Sciatic nerve (tissue), 2 donors: ENCODE measurements around the gene NLGN1. TPM values are rescaled to one million over a fixed set of nuclear protein-coding genes. Genes with fewer than 3 reads are reported as not detected.

Experiments
- ATAC-seq: fragments of 200-7000 bp; cut with Tn5 transposase; one replicate; pipeline ENCODE4 v1.9.1; 2020; ENCODE audit warnings: mild to moderate bottlenecking, moderate library complexity
- DNase-seq: peaks from one replicate; pipeline ENCODE4 v3.0.0-alpha.2; 2020; ENCODE audit warnings: low spot score
- intact Hi-C: fragments of 100-400 bp; cut with DNase I; formaldehyde crosslinking; loops from one replicate; pipeline ENCODE4 v1.14.2; 2022
- total RNA-seq: library from RNA; stranded (reverse); fragmentation: NEBNext Ultra II Directional; extraction: Animal tissue kit (Norgen Biotek cat#: 25700); gene quantifications from one replicate; pipeline ENCODE4 v1.2.1, GENCODE V29; 2021
- donor health status: DM: no; HTN: no; CAD: no.
- donor health status: DM: no; HTN: no; CAD: no.

Gene NLGN1
- total RNA-seq, 1 donor from 2014 or later, result 26.0 TPM

- ATAC-seq (no peak), DNase-seq (no peak)
- intact Hi-C loops, result no loop called here
Observed at GRCh38 chr3:174072675-174073074, 675.1 kb downstream of the NLGN1 start.

GRCh38 chr3:174083706-174084105 lies 686.2 kb downstream of the NLGN1 start:
- no peak for ATAC-seq

GRCh38 chr3:174089592-174089991 lies 692.0 kb downstream of the NLGN1 start:
- ATAC-seq (no peak), DNase-seq (no peak)
- intact Hi-C loops, result no loop called here

More at GRCh38 chr3:174083706-174084105, 686.2 kb downstream of the NLGN1 start:
- DNase-seq, result no peak
- intact Hi-C loops, result no loop called here

- ATAC-seq (no peak), DNase-seq (no peak)
- intact Hi-C loops, result no loop called here
Observed at GRCh38 chr3:174094669-174095068, 697.1 kb downstream of the NLGN1 start.

- ATAC-seq (no peak), DNase-seq (no peak)
- intact Hi-C loops, result no loop called here
Observed at GRCh38 chr3:174097686-174098085, 700.1 kb downstream of the NLGN1 start.

DNA sequence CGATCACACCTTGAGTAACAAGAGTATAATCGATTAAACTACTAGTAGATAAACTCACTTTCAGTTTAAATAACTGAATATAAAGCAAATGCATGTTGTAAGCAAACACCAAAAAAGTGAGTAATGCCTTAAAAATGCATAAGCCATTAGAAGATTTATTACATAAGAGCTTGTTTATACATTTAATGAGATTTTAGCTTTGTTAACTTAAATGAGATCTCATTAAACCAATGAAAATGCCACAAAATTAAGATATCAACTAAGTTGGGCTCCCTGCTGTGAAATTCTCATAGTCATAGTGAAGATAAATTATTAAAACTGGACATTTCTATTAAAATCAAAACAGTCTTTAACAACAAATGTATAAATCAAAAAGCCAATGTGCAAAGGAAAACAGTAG lies 701.2 kb downstream of the NLGN1 start:
- DNase-seq (no peak), ATAC-seq (no peak)
- intact Hi-C loops, result no loop called here

- DNase-seq, result no peak
- no peak for ATAC-seq
- intact Hi-C loops, result no loop called here
Observed at GRCh38 chr3:174099724-174100123, 702.2 kb downstream of the NLGN1 start.

DNA sequence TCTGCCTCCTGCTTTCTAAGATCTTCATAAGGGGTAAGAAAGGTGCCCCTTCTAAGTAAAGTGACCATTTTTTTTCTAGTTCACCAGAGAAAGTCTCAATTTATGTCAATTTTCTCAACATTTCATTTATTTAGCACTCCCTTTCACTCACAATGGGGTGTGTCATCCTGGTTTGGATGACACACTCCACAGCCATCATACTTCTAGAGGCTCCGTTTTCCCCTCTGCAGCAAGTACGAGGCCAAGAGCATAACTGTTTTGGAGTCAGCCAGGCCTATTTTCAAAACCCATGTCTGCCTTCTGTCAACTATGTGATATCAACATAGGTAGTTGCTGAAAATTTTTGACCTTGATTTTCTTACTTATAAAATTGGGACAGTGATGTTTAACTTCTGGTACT lies 703.2 kb downstream of the NLGN1 start:
- no peak for ATAC-seq
- intact Hi-C loops, result no loop called here
- no peak for DNase-seq

GRCh38 chr3:174101244-174101643 lies 703.7 kb downstream of the NLGN1 start:
- ATAC-seq (no peak), DNase-seq (no peak)
- intact Hi-C loops, result no loop called here

- no peak for DNase-seq
- intact Hi-C loops, result no loop called here
- ATAC-seq, result no peak
Observed at GRCh38 chr3:174102274-174102673, 704.7 kb downstream of the NLGN1 start.

GRCh38 chr3:174102866-174103265 lies 705.3 kb downstream of the NLGN1 start:
- DNase-seq (no peak), ATAC-seq (no peak)

GRCh38 chr3:174110761-174111160 lies 713.2 kb downstream of the NLGN1 start:
- ATAC-seq (no peak), DNase-seq (no peak)
- intact Hi-C loops, result no loop called here

More at GRCh38 chr3:174102866-174103265, 705.3 kb downstream of the NLGN1 start:
- intact Hi-C loops, result no loop called here

- ATAC-seq (no peak), DNase-seq (no peak)
- intact Hi-C loops, result no loop called here
Observed at GRCh38 chr3:174111776-174112175, 714.2 kb downstream of the NLGN1 start.

DNA sequence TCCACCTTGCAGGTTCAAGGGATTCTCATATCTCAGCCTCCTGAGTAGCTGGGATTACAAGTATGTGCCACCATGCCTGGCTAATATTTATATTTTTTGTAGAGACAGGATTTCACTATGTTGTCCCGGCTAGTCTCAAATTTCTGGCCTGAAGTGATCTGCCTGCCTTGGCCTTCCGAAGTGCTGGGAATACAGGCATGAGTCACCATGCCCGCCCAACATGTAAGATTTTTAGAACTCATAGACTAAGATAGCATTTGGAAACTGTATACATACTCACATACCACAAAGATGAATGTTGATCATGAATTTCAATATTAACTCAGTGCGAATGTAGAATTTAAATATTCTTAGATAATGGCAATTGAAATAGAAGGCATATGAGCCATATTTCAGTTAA lies 718.9 kb downstream of the NLGN1 start:
- intact Hi-C loops, result no loop called here
- DNase-seq (no peak), ATAC-seq (no peak)

GRCh38 chr3:174120997-174121396 lies 723.5 kb downstream of the NLGN1 start:
- DNase-seq, result no peak
- intact Hi-C loops, result no loop called here
- no peak for ATAC-seq

- intact Hi-C loops, result no loop called here
- ATAC-seq (no peak), DNase-seq (no peak)
Observed at GRCh38 chr3:174122411-174122810, 724.9 kb downstream of the NLGN1 start.

DNA sequence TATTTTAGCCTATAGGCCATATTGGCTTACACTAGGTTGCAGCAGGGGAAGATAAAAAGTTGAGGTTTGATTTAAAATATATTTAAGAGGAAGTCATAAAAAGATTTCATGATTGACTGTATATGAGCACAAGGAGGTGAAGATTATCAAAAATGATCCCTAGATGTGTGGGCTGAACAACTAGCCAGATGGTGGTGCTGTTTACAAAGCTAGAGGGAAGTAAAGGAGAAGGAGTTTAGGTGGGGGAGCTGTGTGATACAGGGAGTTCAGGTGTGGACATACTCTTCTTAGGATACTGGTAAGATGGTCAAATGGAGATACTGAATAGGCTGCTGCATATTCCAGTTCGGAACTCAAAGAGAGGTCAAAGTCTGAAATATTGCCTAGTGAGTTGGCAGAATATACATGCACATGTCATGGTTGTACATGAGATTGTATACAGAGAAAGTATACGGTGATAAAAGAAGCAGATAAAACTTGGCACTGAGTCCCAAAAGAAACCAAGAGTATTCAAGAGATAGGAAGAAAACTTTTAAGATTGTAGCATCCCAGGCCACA lies 727.8 kb downstream of the NLGN1 start:
- ATAC-seq (no peak), DNase-seq (no peak)
- intact Hi-C loops, result no loop called here

DNA sequence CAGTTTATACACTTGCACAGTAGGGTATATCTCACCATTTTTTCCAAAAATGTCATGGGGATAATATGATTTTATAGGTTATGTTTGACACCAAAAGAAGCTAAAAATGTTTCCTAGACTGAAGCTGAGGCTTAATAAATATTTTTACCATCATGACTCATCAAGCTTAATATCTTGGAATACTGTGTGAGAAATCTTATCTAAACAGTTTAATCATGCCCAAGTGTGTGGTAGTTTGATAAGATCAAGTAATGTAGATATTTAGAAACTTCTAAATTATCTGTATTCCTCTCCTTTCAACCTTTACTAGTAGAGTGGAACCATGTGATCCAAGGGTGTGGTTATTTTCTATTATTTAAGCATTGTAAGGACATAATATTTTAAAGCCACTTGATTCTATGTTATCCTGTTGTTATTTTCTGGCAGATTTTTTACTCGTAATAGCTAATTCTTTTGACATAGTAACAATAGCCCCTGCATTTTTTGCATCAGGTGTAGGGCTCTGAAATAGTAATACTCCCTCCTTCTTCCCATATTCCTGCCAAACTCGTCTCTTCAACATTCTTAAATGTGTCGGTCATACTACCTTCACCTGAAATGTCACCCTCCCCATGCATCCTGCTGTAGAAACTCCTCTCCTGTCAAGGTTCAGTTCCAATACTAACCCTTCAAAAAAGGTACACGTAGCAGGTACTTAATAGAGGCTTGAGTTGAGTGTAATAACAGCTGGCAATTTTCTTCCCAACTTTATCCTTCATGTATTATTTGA lies 729.6 kb downstream of the NLGN1 start:
- DNase-seq (no peak), ATAC-seq (no peak)
- intact Hi-C loops, result no loop called here

GRCh38 chr3:174132006-174132405 lies 734.5 kb downstream of the NLGN1 start:
- ATAC-seq (no peak), DNase-seq (no peak)
- intact Hi-C loops, result no loop called here

DNA sequence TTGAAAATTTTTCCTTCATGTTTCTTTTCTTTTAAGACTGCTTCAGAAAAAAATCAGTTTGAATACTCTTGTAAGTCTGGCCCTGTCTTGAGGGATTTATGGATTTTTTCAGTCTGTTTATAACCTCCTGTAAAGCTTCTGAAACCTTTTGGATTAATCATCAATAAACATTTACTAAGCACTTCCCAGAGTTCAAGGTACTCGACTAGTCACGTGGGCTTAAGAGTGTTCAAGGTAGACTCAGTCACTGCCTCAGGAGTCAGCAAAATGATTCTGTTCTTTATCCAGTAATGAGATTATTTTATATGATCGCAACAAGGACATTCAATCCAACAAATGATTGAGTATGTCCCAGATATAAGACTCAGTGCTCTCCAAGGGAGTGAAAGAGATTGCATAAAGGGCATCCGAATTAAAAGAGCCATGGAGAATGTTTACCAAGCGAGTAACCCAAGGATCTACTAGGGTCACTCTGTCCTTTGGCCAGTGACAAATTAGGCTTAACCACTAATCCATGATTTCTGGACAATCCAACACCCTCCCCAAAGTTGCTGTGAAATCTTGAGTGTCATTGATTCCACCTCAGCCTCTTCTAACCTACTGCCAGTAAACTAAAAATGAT lies 735.0 kb downstream of the NLGN1 start:
- no peak for ATAC-seq
- intact Hi-C loops, result no loop called here
- no peak for DNase-seq
